ENCODE measurements around the gene POLR2I.

Gene POLR2I

DNA sequence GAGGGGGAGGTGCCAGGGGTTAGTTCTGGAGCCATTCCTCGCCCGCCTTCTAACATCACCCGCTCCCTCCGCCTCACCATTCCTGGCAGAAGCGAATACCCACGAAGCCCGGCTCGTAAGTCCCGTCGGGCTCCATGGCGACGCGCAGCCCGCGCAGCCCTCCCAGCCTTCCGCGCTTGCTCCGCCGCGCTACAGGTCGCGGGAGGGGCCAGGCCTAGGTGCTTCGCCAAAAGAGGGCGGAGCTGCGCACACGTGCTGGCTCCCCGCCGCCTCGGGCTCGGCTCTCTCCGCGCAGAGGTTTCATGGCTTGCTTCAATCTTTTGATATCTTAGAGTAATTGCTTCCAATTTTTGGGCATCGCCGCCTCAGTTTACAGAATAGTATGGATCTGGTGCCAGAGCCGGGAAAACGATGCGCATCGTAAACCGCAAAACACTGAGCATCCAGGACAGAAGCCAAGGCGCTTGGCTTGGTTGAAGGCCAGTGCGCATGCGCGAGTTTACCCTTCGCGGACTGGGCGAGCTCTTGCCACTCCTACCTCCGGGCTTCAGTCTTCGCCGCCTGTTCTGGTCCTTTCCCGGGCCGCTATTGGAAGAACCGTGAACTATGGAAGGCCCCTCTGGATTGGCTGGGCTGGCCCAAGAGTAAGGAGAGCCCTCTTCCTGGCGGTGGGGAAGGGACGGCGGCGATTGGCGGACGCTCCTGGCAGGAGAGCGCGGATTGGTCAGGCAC lies at the start of gene POLR2I:
POLR2I (minus strand) TSS at position 155 of the 732 bp plus-strand sequence; CDS start at position 136, 19 bp downstream.
- H3K4me3 ChIP-seq (ENCODE audit: low read depth, low read length), result peak within 1 kb of the TSS; percentile 69
- peak; percentile 99 for DNase-seq (ENCODE audit: low read depth)
- TF ChIP-seq, protein P1, sequence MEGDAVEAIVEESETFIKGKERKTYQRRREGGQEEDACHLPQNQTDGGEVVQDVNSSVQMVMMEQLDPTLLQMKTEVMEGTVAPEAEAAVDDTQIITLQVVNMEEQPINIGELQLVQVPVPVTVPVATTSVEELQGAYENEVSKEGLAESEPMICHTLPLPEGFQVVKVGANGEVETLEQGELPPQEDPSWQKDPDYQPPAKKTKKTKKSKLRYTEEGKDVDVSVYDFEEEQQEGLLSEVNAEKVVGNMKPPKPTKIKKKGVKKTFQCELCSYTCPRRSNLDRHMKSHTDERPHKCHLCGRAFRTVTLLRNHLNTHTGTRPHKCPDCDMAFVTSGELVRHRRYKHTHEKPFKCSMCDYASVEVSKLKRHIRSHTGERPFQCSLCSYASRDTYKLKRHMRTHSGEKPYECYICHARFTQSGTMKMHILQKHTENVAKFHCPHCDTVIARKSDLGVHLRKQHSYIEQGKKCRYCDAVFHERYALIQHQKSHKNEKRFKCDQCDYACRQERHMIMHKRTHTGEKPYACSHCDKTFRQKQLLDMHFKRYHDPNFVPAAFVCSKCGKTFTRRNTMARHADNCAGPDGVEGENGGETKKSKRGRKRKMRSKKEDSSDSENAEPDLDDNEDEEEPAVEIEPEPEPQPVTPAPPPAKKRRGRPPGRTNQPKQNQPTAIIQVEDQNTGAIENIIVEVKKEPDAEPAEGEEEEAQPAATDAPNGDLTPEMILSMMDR (IDR thresholded peaks at IDR 0.05; ENCODE audit: low read depth, low read length, missing control alignments), result no peak

DNA sequence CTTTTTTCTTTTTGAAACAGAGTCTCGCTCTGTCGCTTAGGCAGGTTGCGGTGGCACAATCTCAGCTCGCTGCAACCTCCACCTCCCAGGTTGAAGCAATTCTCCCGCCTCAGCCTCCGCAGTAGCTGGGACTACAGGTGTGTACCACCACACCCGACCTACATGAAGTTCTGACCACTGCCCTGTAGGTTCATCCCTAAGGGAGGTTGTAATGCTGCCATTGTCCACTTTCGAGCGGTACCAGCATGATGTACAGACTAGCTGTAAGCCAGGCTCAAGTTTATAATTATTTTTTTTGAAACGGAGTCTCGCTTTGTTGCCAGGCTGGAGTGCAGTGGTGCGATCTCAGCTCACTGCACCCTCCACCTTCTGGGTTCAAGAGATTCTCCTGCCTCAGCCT lies 49.1 kb upstream of the POLR2I start:
- TF ChIP-seq, protein P1 (IDR thresholded peaks at IDR 0.05; ENCODE audit: low read depth, low read length, missing control alignments), result no peak
- DNase-seq (ENCODE audit: low read depth), result no peak
- no peak overlapping the region for H3K4me3 ChIP-seq (ENCODE audit: low read depth, low read length)

DNA sequence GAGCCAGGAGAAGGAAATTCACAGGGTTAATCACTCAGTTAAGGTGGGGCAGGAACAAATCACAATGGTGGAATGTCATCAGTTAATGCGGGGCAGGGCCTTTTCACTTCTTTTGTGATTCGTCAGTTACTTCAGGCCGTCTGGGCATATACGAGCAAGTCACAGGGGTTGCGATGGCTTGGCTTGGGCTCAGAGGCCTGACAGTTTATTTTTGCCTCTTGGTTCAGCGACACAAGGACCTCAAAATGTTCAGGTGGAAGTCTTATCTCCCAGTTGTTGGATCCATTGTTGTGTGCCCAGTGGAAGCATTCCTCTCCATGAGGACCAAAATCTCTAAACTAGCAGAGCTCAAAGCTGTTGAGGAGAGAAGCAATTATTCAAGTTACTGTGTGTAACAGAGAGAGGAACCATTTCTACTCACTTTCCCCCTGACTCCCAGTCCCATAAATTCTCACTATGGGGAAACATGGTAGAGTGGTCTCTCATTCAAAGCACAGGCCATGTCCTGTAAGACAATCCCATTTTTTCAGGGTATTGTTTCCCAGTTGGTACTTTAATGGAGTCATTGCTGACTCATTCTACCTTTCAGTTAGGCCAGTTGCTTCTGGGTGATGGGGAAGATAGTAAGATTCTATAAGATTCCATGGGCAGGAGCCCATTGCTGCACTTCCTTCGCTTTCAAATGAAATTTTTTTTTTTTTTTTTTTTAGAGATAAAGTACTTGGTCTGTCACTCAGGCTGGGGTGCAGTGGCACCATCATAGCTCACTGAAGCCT lies 46.3 kb upstream of the POLR2I start:
- DNase-seq (ENCODE audit: low read depth), result no peak
- TF ChIP-seq, protein P1 (IDR thresholded peaks at IDR 0.05; ENCODE audit: low read depth, low read length, missing control alignments), result no peak
- no peak overlapping the region for H3K4me3 ChIP-seq (ENCODE audit: low read depth, low read length)

DNA sequence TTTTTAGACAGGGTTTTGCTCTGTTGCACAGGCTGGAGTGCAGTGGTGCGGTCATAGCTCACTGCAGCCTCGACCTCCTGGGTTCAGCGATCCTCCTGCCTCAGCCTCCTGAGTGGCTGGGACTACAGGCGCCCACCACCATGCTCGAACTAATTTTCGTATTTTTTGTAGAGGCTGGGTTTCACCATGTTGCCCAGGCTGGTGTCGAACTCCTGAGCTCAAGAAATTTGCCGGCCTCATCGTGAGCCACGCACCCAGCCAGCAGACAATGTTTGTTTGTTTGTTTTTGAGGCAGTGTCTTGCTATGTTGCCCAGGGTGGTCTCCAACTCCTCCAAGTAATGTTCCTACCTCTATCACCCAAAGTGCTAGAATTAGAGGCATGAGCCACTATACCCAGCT lies 38.5 kb upstream of the POLR2I start:
- TF ChIP-seq, protein P1 (IDR thresholded peaks at IDR 0.05; ENCODE audit: low read depth, low read length, missing control alignments), result no peak
- no peak overlapping the region for H3K4me3 ChIP-seq (ENCODE audit: low read depth, low read length)
- no peak for DNase-seq (ENCODE audit: low read depth)

DNA sequence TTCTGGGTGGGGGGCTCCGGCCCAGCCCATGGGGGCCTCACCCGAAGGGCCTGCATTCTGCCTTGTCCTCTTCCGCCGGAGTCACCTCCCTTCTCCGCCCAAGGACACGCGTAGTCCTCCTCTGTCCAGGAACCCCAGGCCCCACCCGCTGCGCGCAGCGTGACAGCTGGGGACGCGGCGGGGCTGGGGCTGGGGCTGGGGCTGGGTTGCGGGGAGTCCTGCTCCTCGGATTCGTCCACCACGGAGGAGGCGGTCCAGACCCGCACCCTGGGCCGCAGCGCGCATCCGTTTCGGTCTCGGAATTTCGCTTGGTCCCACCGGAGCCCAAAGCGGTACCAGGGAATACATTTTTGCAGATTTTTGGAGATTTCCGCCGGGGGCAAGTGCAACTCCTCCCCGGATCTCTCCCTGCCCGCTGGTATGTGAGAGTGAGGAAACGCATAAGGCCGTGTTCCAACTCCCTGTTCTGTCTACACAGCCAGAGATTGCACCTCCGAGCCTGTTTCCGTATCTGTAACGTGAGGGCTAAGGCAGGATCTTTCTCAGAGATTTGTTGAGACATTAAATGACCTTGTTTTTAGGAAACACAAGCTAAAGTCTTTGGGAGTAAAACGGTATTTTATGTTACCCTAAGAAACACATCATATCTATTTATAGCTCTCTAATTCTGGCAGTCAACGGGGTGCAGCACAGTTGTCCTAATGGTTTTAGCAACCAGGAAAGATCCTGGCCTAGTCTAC lies 37.8 kb upstream of the POLR2I start, which contains the start of gene COX7A1:
COX7A1 (minus strand) TSS at position 96 of the 740 bp plus-strand sequence; CDS start at position 56, 40 bp downstream.
- no peak for DNase-seq (ENCODE audit: low read depth)
- TF ChIP-seq, protein P1 (IDR thresholded peaks at IDR 0.05; ENCODE audit: low read depth, low read length, missing control alignments), result no peak
- no peak within 1 kb of the TSS for H3K4me3 ChIP-seq (ENCODE audit: low read depth, low read length)

DNA sequence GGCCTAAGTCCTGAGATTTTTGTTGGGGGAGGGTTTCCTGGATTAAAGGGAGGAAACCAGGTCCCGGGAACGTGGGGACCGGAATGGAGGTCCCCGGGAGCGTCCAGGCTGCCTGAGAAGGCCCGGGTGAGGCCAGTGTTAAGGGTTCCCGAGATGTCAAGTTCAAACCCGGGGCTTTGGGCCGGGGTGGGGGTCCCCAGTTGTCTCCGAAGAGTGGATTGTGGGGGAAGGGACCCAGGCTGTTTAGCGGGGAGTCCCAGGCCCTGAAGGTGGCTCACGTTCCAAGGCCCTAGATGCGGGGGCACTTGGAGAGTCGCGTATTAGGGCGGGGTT lies 37.3 kb upstream of the POLR2I start:
- DNase-seq (ENCODE audit: low read depth), result no peak
- H3K4me3 ChIP-seq (ENCODE audit: low read depth, low read length), result no peak overlapping the region
- TF ChIP-seq, protein P1 (IDR thresholded peaks at IDR 0.05; ENCODE audit: low read depth, low read length, missing control alignments), result no peak

Measured in GM12864 (cell line).